ENCODE results near the gene UBALD2. TPM values are rescaled to one million over a fixed set of nuclear protein-coding genes. Genes with fewer than 3 reads are reported as not detected.

Gene UBALD2
- total and polyA plus RNA-seq, 3 donors from 2014 or later = 13.6 to 48.7 (median 16.7) TPM

DNA sequence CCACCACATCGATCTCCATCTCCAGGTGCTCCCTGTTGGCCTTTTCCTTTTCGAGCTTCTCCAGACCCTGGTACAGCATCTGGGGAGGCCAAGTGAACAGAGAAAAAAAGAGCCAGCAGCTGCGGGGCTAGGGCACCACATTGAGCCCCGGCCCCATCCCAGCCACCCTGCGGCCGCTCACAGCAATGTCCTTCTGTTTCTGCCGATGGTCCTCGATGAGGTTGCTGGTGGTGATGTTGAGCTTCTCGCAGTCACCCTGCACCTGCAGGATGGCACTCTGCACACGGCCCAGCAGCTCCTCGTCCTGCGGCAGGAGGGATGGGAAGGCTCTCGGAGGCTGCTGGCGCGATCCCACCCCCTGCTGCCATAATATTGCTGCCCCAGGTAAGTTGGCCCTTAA, 15.5 kb downstream of the UBALD2 start:
- intact Hi-C loops (cut with DNase I; ENCODE audit: low total_unique reads) = loop anchor here (5.0 kb wide), 1 partner anchor 158 kb away; no protein-coding TSS in a partner anchor
- Histone ChIP-seq H3K27ac (no peak overlapping the region), H3K9me3 (no peaks in the 10 kb centered on the region), H3K4me1 (peaks cover 17% of the 10 kb centered on the region), H3K27me3 (no peaks in the 10 kb centered on the region), H3K4me3 (no peak overlapping the region), H3K36me3 (ENCODE audit: low read depth, missing control alignments) (no peaks in the 10 kb centered on the region)
- WGBS, 2 donors = 93 to 94% methylated on average over 14 to 15 of the region's 15 CpGs
- no peak for DNase-seq
- TF ChIP-seq CTCF (IDR thresholded peaks at IDR 0.05) (no peak), POLR2A (IDR thresholded peaks at IDR 0.05) (no peak)

DNA sequence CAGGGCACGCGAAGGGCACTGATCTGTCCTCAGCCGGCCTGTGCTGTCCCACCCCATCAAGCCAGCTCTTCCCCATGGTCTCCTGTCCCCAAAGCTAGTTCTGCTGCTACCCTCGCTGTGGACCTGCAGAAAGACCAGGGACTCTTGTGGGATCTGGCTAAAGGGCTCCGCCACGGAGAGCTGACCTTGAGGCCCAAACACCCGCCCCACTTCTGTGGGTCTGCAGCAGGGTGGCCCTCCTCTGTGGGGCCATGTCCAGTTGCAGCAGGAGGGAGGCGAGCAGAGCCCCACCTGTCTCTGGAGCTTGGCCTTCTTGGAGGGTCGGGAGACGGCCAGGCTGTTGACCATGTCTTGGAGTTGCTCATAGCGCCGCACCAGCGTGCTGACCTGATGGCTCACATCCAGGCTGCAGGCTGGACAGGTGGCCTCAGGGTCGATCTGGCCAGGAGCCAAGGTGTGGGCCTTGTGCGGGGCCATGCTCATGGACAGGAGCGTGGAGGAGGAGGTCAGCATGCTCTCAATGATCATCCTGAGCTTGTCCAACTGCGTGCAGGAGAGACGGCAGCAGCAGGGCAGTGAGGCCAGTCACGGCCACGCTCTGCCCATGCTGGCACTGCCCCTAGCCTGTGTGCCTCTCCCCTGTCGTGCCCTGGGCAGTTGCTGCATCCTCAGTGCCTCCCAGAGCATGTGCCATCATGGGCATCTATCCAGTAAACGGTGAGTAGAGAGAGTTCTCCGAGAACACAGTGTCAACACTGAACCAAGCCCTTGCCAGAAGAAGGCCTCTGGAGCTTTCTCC, 16.6 kb downstream of the UBALD2 start:
- no peaks in the 10 kb centered on the region for H3K36me3 ChIP-seq (ENCODE audit: low read depth, missing control alignments)

DNA sequence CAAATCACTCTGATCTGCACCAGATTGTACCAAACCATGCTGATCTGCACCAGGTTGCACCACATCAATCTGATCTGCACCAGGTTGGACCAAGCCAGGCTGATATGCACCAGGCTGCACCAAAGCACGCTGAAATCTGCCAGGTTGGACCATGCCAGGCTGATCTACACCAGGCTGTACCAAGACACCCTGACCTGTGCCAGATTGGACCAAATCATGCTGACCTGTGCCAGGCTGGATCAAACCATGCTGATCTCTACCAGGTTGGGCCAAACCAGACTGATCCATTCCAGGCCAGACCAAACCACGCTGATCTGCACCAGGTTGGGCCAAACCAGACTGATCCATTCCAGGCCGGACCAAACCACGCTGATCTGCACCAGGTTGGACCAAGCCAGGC, 27.4 kb downstream of the UBALD2 start:
- no peaks in the 10 kb centered on the region for H3K27me3 ChIP-seq
- TF ChIP-seq POLR2A (IDR thresholded peaks at IDR 0.05) = no peak
- TF ChIP-seq CTCF (IDR thresholded peaks at IDR 0.05) = no peak
- DNase-seq = no peak
- WGBS, 2 donors = 98 to 100% methylated on average over 1 to 4 of the region's 4 CpGs
- peaks cover 7% of the 10 kb centered on the region for H3K4me1 ChIP-seq
- H3K4me3 ChIP-seq = no peak overlapping the region
- intact Hi-C loops (cut with DNase I; ENCODE audit: low total_unique reads) = no loop called here
- no peak overlapping the region for H3K27ac ChIP-seq
- H3K9me3 ChIP-seq = no peaks in the 10 kb centered on the region
- H3K36me3 ChIP-seq (ENCODE audit: low read depth, missing control alignments) = no peaks in the 10 kb centered on the region

More for the DNA sequence above, 16.6 kb downstream of the UBALD2 start:
- WGBS, 2 donors = 50 to 92% methylated on average over 2 to 23 of the region's 23 CpGs
- DNase-seq = peak; percentile 64
- intact Hi-C loops (cut with DNase I; ENCODE audit: low total_unique reads) = loop anchor here (5.0 kb wide), 1 partner anchor 159 kb away; no protein-coding TSS in a partner anchor
- TF ChIP-seq POLR2A (IDR thresholded peaks at IDR 0.05) = no peak
- TF ChIP-seq CTCF (IDR thresholded peaks at IDR 0.05) = no peak
- Histone ChIP-seq H3K27ac (no peak overlapping the region), H3K4me3 (no peak overlapping the region), H3K4me1 (peaks cover 17% of the 10 kb centered on the region), H3K9me3 (no peaks in the 10 kb centered on the region), H3K27me3 (no peaks in the 10 kb centered on the region)

DNA sequence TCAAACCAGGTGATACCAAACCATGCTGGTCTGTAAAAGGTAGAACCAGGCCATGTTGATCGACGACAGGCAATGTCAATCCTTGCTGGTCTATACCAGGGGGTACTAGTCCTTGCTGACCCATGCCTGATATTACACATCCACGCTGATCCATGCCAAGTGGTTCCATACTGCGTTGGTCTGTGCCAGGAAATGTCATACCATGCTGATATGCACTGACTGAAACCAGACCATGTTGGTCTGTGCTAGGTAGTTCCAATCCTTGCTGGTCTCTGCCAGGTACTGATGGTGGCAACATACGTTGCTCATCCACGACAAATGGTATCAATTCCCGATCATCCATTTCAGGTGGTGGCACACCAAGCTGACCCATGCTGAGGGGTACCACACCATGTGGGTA, 28.0 kb downstream of the UBALD2 start:
- intact Hi-C loops (cut with DNase I; ENCODE audit: low total_unique reads) = no loop called here
- TF ChIP-seq POLR2A (IDR thresholded peaks at IDR 0.05) = no peak
- TF ChIP-seq CTCF (IDR thresholded peaks at IDR 0.05) = no peak
- Histone ChIP-seq H3K4me1 (peaks cover 7% of the 10 kb centered on the region), H3K27ac (no peak overlapping the region), H3K36me3 (ENCODE audit: low read depth, missing control alignments) (no peaks in the 10 kb centered on the region), H3K27me3 (no peaks in the 10 kb centered on the region), H3K9me3 (no peaks in the 10 kb centered on the region), H3K4me3 (no peak overlapping the region)
- 93 to 98% methylated on average over 6 to 7 of the region's 7 CpGs for WGBS, 2 donors
- no peak for DNase-seq

DNA sequence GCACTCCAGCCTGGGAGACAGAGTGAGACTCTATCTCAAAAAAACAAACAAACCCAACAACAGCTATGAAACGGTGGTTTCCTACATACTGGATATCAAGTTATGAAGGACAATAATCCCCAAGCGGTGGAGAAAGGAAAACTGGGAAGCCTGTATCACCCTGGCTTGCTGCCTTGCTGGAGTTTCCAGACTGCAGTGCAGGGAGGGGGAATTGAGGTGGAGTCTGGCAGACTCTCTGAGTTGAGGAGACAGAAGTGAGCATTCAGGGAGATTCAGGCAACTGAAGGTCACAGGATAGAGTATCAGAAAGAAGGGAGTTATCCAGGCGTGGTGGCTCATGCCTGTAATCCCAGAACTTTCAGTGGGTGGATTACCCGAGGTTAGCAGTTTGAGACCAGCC, 31.0 kb downstream of the UBALD2 start:
- WGBS, 2 donors = 36 to 62% methylated on average over 4 of the region's 4 CpGs
- intact Hi-C loops (cut with DNase I; ENCODE audit: low total_unique reads) = no loop called here
- H3K4me1 ChIP-seq = peaks cover 7% of the 10 kb centered on the region
- H3K9me3 ChIP-seq = no peaks in the 10 kb centered on the region
- no peak overlapping the region for H3K4me3 ChIP-seq
- TF ChIP-seq CTCF (IDR thresholded peaks at IDR 0.05) (peak in 1 of 3 experiments; percentile 28), POLR2A (IDR thresholded peaks at IDR 0.05) (no peak)
- no peaks in the 10 kb centered on the region for H3K36me3 ChIP-seq (ENCODE audit: low read depth, missing control alignments)
- H3K27me3 ChIP-seq = no peaks in the 10 kb centered on the region
- H3K27ac ChIP-seq = peak overlapping the region in 1 of 2 donors; percentile 24
- peak; percentile 81 for DNase-seq
